PFSK-1 (cell line): Measurements from ENCODE around the gene GFOD1.

Source experiments
- POLR2AphosphoS5 ChIP-seq: IDR thresholded peaks from 2 replicates; pipeline ENCODE4 v1.6.1; 2012; ENCODE audit warnings: low read depth, mild to moderate bottlenecking, control low read depth, low read length, moderate library complexity
- SIN3A ChIP-seq: IDR thresholded peaks from 2 replicates; pipeline ENCODE4 v1.6.1; 2012; ENCODE audit warnings: mild to moderate bottlenecking, low read length, moderate library complexity, borderline replicate concordance; ENCODE audit not compliant: insufficient read depth
- TF ChIP-seq, protein P1 (sequence below), 2 experiments: IDR thresholded peaks; 2 replicates each; pipeline versions ENCODE4 v1.6.1 to v1.8.0; 2011 to 2012; ENCODE audit warnings: low read depth in 2 of 2, low read length in 2 of 2, control low read depth in 1 of 2, inconsistent platforms in 1 of 2, mild to moderate bottlenecking in 1 of 2, moderate library complexity in 1 of 2; ENCODE audit not compliant: insufficient read depth in 1 of 2

DNA sequence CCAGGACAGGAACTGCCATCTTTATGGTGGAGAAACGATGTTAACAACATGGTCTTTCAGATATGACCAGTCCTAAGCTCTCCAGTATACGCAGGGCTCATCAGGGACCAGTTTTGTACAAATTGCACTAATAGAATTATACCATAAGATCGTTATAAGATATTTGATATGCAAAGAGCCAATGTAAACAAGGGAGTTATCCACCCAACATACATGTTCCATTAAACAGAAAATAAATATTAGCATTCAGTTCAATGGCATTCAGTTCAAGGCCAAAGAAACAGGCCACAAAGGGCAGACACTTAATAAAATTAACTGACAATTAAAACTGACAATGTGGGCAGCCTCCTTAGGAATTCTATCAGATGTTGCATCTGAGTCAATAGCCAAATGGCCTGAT lies 2.6 kb downstream of the GFOD1 start:
- TF ChIP-seq POLR2AphosphoS5 (no peak), SIN3A (no peak)
- TF ChIP-seq, protein P1, sequence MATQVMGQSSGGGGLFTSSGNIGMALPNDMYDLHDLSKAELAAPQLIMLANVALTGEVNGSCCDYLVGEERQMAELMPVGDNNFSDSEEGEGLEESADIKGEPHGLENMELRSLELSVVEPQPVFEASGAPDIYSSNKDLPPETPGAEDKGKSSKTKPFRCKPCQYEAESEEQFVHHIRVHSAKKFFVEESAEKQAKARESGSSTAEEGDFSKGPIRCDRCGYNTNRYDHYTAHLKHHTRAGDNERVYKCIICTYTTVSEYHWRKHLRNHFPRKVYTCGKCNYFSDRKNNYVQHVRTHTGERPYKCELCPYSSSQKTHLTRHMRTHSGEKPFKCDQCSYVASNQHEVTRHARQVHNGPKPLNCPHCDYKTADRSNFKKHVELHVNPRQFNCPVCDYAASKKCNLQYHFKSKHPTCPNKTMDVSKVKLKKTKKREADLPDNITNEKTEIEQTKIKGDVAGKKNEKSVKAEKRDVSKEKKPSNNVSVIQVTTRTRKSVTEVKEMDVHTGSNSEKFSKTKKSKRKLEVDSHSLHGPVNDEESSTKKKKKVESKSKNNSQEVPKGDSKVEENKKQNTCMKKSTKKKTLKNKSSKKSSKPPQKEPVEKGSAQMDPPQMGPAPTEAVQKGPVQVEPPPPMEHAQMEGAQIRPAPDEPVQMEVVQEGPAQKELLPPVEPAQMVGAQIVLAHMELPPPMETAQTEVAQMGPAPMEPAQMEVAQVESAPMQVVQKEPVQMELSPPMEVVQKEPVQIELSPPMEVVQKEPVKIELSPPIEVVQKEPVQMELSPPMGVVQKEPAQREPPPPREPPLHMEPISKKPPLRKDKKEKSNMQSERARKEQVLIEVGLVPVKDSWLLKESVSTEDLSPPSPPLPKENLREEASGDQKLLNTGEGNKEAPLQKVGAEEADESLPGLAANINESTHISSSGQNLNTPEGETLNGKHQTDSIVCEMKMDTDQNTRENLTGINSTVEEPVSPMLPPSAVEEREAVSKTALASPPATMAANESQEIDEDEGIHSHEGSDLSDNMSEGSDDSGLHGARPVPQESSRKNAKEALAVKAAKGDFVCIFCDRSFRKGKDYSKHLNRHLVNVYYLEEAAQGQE (IDR thresholded peaks at IDR 0.05; ENCODE audit: insufficient read depth in 1 of 2, low read depth in 2 of 2, low read length in 2 of 2), result no peak
